Stimulated activated CD4-positive, alpha-beta T cell treated with anti-CD3 and anti-CD28 coated beads, Interleukin-2, amount 100 ng/mL, for 48 hours (primary cell): Measurements from ENCODE around the gene PHF10.
"Not testable (repeated sequence)": the region's sequence is repeated elsewhere in the genome, so short reads cannot be mapped to it uniquely, and the experiment has no call there.

Source experiments
- DNase-seq, 2 donors: peaks; one replicate each; pipeline ENCODE4 v3.0.0-alpha.2; 2020

The PHF10 gene

DNA sequence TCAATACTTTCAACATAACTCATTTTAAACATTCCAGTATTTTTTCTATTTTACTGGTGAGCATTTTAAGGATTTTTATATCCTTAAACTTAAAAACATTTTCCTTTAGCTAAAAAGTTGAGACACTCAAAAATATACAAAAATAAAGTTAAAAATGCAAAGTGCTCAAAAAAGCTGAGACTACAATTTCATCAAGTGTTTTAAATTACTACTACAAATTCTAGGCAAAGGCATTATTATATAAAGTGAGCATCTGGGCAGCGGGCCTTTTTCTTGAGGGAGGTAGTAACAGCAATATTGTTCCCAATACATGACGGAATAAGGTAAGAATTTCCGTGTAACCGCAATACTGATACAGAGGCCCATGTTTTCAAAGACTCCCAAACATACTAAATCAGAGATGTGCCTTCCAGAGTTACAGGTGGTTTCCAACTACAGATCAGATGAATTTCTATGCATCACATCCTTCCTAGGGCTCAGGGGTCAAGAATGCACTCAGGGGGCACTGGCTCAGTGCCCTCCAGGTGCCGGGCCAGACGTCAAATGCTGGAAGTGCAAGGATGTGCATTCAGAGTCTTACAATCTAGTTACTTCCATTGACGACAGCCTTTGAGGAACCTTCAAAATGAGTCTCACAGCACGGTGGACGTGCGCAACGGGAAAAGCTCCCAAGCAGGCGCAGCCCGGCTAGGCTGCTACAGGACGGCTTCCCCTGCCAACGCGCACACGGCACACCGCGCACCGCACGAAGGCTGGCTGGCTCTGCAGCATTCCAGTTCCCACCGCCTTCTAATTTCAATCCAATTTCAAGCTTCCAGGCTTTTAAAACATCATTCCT, 1.7 kb downstream of the PHF10 start:
- DNase-seq: peak; percentile 12 to 24

- no peak for DNase-seq
These were observed 4.0 kb downstream of the PHF10 start for GRCh38 chr6:169720207-169720855.

GRCh38 chr6:169719117-169719516, 5.2 kb downstream of the PHF10 start:
- no peak for DNase-seq

- no peak for DNase-seq
These were observed 9.7 kb downstream of the PHF10 start for GRCh38 chr6:169714595-169714994.

DNA sequence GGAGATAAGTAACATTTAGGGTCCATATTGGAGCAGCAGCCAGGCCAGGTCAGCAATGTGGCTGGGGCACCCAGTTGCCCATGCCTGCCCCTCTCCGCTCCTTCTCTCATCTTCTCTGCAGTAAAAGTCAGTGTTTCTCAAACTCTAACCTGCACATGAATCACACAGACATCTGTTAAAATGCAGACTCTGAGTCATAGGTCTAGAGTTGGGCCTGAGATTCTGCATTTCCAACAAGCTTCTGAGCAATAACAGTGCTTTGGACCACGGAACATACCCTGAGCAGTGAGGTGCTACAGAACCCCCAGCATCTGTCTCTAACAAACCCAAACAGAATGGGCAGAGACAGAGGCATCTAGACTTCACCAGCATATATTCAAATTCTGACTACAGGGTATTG, 10.1 kb downstream of the PHF10 start:
- DNase-seq: no peak

GRCh38 chr6:169710009-169710408, 14.3 kb downstream of the PHF10 start:
- no peak for DNase-seq

- DNase-seq: no peak
These were observed 15.0 kb downstream of the PHF10 start for GRCh38 chr6:169709293-169709692.

DNA sequence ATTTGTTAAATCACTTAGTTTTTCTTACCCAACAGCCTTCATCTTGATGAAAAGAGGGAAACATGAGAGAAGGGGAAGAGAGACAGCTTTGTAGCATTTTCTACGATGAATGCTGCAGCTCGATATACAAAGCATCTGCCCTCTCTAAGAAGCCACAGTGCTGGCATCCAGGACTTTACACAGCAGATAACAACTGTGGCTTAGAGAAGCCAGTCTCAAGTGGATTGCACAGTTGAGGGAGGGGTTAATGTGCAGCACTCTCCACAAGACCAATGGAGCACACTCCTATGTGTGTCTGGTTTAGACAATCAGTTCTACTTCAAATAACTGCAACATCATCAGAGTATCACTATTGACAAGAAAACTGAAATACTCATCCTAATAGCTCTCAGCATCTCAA, 16.5 kb downstream of the PHF10 start:
- no peak for DNase-seq

GRCh38 chr6:169702840-169703246, 21.5 kb downstream of the PHF10 start:
- no peak for DNase-seq

DNA sequence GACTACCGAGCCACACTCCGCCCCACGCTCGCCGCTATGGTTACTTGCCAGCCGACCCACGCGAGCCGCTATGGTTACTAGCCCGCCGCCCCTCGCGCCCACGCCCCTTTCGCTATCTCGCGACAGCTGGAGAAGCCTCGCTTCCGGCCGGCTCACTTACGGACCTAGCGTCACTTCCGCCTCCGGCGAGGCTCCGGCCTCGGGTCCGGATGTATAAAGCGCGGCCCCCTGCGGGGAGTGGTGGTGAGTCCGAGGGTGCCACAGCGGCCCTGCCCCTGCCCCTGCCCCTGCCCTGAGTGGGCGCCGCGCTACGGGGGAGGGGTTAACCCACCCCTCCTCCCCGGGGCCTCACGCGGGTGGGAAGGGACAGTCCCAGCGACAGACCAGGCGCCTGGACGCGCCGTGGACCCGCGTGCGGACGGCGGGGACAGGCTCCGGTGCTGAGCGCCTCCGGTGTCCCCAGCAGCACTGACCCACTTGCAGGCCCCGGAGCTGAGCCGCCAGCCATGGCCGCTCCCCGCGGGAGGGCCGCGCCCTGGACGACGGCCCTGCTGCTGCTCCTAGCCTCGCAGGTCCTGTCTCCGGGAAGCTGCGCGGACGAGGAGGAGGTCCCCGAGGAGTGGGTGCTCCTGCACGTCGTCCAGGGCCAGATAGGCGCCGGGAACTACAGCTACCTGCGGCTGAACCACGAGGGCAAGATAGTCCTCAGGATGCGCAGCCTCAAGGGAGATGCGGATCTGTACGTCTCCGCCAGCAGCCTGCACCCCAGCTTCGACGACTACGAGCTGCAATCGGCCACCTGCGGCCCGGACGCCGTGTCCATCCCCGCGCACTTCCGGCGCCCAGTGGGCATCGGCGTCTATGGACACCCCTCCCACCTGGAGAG, 22.1 kb downstream of the PHF10 start, which contains the start of the genes C6orf120 and WDR27:
Gene C6orf120 (plus strand): TSS at position 173 of the 886 bp plus-strand sequence. CDS start 334 bp downstream, at position 507.
Gene WDR27 (minus strand): TSS at position 76 of the 886 bp plus-strand sequence. CDS start 13,024 bp downstream, outside the sequence.
- DNase-seq: peak; percentile 97 to 98

DNA sequence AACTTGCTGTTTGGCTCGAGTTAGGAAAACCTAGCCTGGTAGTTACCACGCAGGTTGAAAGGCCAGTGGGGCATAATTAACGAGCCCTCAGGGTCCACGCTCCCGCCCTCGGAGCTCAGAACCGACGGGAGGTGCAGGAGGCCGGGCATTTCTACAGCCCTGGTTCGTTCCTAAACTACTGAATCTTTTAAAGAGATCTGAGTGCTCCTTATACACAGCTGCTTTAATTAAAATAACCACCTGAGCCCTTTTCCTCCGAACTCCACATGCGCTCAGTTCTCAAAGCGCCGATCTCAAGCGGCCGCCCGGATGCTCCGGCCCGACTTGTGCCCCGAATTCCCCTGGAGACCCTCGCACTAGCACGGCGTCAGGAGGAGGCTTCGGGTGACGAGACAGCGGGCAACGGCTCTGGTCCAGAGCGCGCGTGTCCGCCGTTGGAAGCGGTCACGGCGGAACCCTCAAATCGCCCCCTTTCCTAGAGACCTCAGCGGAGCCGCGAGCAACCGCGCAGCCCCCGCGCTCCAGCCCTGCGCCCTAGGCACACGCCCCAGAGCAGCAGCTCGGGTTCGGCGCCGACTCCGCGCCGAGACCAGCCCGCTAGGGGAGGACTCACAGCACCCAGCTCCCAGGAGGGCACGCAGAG, 22.9 kb downstream of the PHF10 start:
- peak in 1 of 2 donors; percentile 13 for DNase-seq

GRCh38 chr6:169700296-169700695, 24.0 kb downstream of the PHF10 start:
- DNase-seq: no peak

- not testable (repeated sequence) for DNase-seq
These were observed 27.2 kb downstream of the PHF10 start for GRCh38 chr6:169697115-169697514.

DNA sequence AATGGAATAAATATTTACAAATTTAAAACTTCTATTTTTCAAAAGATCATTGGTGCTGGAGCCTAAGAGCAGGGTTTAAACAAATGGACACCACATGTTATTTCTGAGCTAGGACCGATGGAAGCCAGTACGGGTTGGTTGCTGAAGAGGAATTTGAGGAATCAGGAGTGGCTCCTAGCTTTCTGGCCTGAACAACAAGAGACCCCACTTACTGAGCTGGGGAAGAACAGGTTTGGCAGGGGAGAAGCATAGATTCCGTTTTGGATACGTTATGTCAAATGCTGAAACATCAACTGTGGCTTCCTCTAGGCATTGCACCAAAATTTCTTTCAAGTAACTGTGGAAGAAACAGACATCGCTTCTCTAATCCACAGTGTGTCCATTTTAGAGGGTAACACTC, 29.2 kb downstream of the PHF10 start:
- DNase-seq: no peak

DNA sequence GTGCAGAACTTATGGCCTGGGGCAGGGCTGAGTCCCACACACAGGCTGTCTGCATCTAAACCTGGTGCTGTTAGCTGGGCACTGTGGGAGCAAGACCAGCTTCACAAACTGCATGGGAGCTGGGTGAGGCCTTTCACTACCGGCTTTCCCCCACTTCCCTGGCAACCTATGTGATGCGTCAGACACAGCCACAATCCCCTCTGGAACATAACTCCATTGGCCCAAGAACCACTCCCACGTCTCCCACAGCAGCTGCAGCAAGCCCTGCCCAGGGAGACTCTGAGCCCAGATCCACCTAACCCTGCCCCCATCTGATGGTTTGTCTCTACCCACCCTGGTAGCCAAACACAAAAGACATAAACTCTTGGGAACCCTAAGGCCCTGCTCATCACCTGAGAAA, 31.8 kb downstream of the PHF10 start:
- no peak for DNase-seq

- no peak for DNase-seq
These were observed 33.0 kb downstream of the PHF10 start for GRCh38 chr6:169691260-169691659.

DNA sequence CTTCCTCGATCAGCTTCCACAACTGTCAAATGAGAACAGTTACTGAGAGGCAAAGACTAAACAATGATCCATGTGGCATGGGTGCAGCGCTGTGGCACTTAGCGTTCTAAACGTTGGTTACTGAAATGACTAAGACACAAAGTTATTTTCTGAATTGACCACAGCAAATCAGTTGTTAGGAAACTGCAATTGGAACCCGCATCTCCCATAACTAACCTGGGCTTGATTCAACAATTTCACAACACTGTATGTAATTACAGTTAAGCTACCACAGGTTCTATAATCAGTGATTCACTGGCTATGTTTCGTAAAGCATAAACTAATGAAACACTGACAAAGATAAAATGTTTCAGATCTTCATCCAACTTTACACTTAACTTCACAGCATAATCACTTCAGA, 35.0 kb downstream of the PHF10 start:
- no peak for DNase-seq

- DNase-seq: no peak
These were observed 38.4 kb downstream of the PHF10 start for GRCh38 chr6:169685860-169686259.

DNA sequence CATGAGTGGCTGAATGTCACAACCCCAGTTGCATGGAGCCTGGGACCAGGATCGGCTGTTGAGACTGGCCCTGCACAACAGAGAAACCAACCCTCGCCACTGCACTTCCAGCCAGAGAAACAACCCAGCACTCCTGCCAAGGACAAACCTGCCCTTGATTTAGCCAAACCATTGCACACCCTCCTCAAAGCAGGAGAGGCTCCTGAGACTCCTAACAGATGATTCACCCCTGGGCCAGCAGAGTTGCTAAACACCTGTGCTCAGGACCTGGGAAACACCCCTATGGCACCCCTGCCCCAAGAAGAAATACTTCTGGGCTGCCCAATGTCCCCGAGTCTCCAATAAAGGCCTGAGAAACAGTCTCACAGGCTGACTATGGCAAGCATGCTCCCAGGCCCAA, 40.2 kb downstream of the PHF10 start:
- no peak for DNase-seq

DNA sequence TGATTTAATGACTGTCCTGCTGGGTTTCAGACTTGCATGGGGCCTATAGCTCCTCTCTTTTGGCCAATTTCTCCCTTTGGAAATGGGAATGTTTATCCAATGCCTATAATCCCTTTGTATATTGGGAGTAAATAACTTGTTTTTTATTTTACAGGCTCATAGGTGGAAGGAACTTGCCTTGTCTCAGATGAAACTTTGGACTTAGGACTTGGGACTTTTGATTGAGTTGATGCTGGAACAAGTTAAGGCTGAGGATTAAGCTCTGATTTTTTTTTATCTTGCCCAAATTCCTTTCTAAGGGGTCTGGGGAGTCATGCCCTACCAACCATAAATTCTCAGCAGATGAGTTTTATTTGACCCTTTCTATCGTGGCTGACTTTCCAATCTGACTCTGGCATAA, 46.0 kb downstream of the PHF10 start:
- no peak for DNase-seq

- no peak for DNase-seq
These were observed 47.2 kb downstream of the PHF10 start for GRCh38 chr6:169677096-169677495.

DNA sequence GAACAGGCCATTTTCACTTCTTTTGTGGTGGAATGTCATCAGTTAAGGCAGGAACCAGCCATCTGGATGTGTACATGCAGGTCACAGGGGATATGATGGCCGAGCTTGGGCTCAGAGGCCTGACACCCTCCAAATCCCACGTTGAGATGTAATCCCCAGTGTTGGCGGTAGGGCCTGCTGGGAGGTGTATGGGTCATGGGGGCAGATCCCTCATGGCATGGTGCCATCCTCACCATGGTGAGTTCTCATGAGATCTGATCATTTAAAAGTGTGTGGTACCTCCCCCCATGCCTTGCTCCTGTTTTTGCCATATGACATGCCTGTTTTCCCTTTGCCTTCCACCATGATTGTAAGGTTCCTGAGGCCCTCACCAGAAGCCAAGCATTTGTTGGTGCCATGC, 49.3 kb downstream of the PHF10 start:
- no peak for DNase-seq

DNA sequence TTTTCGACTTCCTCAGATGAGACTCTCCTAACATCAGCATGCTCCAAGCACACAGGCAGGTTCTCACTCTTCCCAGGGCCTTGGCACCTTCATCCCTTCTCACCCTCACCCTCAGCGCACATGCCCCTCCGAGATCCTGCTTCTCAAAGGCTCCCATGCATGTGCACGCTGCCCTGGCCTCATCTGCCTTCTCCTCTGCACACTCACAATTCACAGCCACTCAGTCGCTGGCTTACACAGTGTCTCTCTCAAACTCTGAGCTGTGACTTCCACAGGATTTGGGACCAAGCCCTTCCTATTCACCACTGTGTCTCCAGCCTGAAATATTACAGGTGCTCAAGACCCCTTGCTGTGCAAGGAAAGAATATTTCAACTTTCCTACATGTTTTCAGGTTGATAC, 52.7 kb downstream of the PHF10 start:
- DNase-seq: no peak
